ENCODE data around the gene CHTOP. TPM values are rescaled to one million over a fixed set of nuclear protein-coding genes. Genes with fewer than 3 reads are reported as not detected.

CHTOP gene
- total and polyA plus RNA-seq, 2 of the 13 experiments (the other 11 are each of a cell fraction or from before 2014, with no cell fraction given): 38.0 to 51.9 TPM

GRCh38 chr1:153633754-153634665, at the start of gene CHTOP (continued):
- TF ChIP-seq ZNF672 (CRISPR knock-in tag; IDR thresholded peaks at IDR 0.05): no peak
- TF ChIP-seq RBFOX2 (IDR thresholded peaks at IDR 0.05; ENCODE audit: low read depth, low read length): peak; percentile 96
- peak; percentile 35; the same call in 1 of the 2 replicates for TF ChIP-seq ZBTB2 (CRISPR knock-in tag; IDR thresholded peaks at IDR 0.05; ENCODE audit: low read depth)
- no peak for TF ChIP-seq PBX2 (CRISPR knock-in tag; IDR thresholded peaks at IDR 0.05)
- peak; percentile 63 for TF ChIP-seq ZNF883 (CRISPR knock-in tag; IDR thresholded peaks at IDR 0.05; ENCODE audit: not compliant biosample characterization)
- TF ChIP-seq MIER3 (CRISPR knock-in tag; IDR thresholded peaks at IDR 0.05; ENCODE audit: borderline replicate concordance): peak; percentile 41; the same call in 1 of the 2 replicates
- TF ChIP-seq ZNF468 (CRISPR knock-in tag; IDR thresholded peaks at IDR 0.05): 0 out of 2 replicates have a peak, but pooled peaks have one; percentile 21
- TF ChIP-seq ZNF343 (CRISPR knock-in tag; IDR thresholded peaks at IDR 0.05): no peak
- no peak for TF ChIP-seq CBFB (CRISPR knock-in tag; IDR thresholded peaks at IDR 0.05)
- peak; percentile 86 for TF ChIP-seq MEIS1 (CRISPR knock-in tag; IDR thresholded peaks at IDR 0.05; ENCODE audit: borderline replicate concordance)
- peak; percentile 59; the same call in 1 of the 2 replicates for TF ChIP-seq ZBTB3 (CRISPR knock-in tag; IDR thresholded peaks at IDR 0.05; ENCODE audit: borderline replicate concordance, low read depth)
- TF ChIP-seq FOXA3 (CRISPR knock-in tag; IDR thresholded peaks at IDR 0.05): peak; percentile 65
- TF ChIP-seq ZNF782 (CRISPR knock-in tag; IDR thresholded peaks at IDR 0.05; ENCODE audit: borderline replicate concordance): peak; percentile 78; the same call in 1 of the 2 replicates
- peak; percentile 88 for TF ChIP-seq DMAP1 (CRISPR knock-in tag; IDR thresholded peaks at IDR 0.05)
- 0 out of 2 replicates have a peak, but pooled peaks have one; percentile 24 for TF ChIP-seq BCL6 (CRISPR knock-in tag; IDR thresholded peaks at IDR 0.05)
- 0 out of 2 replicates have a peak, but pooled peaks have one; percentile 31 for TF ChIP-seq ZNF225 (CRISPR knock-in tag; IDR thresholded peaks at IDR 0.05)
- TF ChIP-seq ZSCAN20 (CRISPR knock-in tag; IDR thresholded peaks at IDR 0.05; ENCODE audit: borderline replicate concordance): no peak
- no peak; the same call in 1 of the 2 replicates for TF ChIP-seq KLF12 (CRISPR knock-in tag; IDR thresholded peaks at IDR 0.05; ENCODE audit: borderline replicate concordance)
- TF ChIP-seq ZNF879 (CRISPR knock-in tag; IDR thresholded peaks at IDR 0.05): no peak
- no peak for TF ChIP-seq ZBTB39 (CRISPR knock-in tag; IDR thresholded peaks at IDR 0.05)
- no peak for TF ChIP-seq LRRFIP1 (CRISPR knock-in tag; conservative IDR thresholded peaks at IDR 0.05)
- no peak for TF ChIP-seq RCOR2 (CRISPR knock-in tag; IDR thresholded peaks at IDR 0.05)

All from HepG2 (cell line).